NCI-H748 treated with DMSO at 0.1 percent for 48 hours (cell line): ENCODE results near the gene PTPN1.
"Not testable (repeated sequence)": the region's sequence is repeated elsewhere in the genome, so short reads cannot be mapped to it uniquely, and the experiment has no call there.

Source experiments
- DNase-seq: peaks from one replicate; lab custom pipeline; 2025; lab: John Stamatoyannopoulos, UW

PTPN1 gene

DNA sequence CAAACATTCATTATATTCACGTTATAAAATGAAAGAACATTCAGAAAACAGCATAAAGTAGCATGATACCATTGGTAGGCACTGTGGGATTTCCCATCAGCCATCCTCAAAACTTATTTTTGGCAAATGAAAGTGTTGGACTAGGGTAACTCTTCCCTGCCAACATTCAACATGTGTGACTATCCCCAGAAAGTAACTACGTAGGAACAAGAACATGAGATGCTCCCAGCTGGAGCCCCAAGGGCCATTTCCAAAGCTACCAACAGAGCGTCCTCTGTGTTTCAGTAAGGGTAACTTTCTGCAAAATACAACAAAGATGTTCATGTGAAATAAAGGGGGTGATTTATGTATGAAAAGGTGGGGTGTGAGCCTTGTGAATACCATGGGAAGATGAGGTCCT, 28.4 kb upstream of the PTPN1 start:
- no peak for DNase-seq

DNA sequence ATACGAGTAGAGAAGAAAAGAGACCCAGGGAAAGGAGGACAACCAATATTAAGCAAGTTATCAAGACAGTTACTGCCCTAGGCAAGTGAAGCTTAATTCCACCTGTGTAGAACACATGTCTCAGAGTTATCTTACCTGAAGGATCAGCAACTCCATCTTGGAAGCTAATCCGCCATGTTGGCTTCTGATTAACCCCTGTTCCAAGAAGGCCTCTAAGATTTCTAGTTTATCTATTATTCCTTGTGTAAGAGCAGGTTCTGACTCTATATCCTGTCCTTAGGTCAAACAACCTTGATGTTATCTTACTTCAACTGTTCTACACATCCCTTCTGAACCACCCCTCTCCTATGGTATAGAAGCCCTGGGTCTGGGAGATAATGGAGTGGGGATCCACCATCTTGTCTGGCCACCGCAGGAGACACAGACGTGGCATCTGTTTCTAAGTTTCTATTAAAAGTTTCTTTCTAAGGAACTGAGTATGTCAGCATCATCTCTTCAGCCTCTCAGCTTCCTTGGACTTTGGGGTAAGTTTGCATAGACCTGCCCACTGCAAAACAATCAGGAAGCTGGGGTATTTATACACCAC, 27.7 kb upstream of the PTPN1 start:
- DNase-seq, result no peak

DNA sequence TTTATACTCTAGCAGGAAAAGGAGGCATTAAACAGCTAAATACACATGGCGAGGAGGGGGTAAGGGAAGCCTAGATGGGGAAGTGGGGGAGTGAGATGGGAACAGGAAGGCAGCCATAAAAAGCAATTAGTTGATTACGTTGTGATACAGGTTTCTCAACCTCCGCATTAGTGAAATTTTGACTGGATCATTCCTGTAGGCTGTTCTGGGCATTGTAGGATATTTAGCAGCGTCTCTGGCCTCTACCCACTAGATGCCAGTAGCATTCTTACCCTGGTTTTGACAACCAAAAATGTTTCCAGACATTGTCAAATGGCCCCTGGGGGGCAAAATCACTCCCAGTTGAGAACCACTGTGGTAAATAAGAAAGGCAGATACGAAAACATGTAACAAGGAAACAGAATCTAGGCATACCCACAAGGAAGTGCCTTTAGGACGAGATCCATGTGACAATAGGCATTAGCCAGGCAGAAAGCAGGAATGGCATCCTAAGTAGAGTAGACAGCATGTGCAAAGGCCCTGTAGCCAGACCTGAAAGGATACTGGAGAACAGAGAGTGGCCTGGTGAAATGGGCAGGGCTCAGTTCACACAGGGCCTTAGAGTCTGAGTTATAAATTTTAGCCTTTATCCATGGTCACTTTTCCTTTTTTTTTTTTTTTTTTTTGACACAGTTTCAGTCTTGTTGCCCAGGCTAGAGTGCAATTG, 25.8 kb upstream of the PTPN1 start:
- DNase-seq, result no peak

DNA sequence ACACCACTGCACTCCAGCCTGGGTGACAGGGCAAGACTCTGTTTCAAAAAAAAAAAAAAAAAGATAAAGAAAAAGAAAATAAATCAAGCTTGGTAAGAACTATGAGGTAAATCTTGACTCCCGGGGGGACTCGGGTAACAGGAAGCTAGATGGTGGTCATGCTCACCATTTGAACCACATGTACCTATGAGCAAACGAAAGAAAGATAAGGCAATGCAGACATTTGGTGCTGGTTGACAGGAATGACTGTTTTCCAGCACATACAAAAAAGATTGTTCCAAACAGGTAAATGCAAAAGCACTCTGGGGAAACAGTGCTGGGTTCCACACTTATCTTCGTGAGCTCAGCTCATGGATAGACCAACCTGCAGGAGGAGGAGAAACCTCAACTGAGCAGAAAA, 22.8 kb upstream of the PTPN1 start:
- no peak for DNase-seq

DNA sequence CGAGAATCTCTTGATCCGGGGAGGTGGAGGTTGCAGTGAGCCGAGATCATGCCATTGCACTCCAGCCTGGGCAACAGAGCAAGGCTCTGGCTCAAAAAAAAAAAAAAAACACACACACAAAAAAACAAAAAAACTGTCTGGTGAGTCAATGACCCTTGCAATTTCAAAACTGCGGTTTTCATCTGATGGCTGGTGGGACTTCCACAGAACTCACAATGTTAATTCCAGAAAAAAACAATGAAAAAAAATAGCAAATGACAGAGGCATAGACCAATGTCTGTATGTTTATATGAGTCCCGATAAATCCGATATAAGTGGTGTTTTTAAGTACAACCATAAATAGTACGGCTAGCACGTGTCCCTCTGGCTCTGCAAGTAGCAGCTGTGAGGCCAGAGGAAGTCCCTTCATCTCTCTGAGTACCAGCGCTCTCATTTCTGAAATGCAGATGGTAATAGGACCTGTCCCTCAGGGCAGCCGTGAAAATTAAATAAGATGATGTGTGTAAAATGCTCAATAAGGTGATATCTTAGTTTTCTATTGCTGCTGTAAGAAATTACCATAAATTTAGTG, 21.9 kb upstream of the PTPN1 start:
- no peak for DNase-seq

DNA sequence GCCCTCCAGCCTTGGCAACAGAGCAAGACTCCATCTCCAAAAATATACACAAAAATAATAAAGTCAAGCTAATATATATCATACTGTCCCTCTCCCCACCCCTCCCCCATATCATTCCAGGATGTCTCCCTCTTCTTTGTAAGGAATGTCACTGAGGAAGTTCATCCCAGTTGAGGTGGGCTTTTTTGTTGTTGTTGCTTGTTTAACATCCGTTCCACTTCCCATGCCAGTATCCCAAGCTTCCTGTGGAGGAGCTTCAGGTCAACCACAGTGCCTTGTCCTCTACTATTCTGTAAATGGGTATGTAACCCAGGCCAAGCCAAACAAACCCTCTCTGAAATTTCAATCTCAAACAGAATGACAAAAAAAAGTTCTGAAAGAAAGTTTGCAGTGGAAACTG, 19.0 kb upstream of the PTPN1 start:
- no peak for DNase-seq

DNA sequence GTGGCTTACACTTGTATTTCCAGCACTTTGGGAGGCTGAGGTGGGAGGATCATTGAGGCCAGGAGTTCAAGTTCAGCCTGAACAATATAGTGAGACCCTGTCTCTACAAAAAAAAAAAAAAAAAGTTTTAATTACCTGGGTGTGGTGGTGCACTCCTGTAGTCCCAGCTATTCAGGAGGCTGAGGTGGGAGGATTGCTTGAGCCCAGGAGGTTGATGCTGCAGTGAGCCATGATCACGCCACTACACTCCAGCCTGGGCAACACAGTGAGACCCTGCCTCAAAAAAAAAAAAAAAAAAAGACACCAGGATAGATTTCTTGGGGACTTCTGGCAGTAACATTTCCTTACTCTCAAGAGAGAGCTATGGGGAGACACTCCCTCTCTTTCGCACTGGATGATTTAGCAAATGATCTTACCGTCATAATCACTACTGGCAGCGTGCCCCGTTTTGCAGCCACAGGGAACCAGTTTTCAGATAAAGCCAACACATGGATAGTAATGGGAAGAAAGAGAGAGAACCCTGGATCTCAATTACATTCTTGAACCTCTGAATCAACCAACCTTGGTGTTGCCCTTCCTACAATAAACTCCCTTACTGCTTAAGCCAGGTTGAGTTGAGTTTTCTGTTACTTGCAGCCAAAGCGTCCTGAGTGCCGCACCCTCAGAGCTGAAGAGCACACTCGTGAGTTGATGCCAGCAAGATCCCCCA, 18.1 kb upstream of the PTPN1 start:
- no peak for DNase-seq

DNA sequence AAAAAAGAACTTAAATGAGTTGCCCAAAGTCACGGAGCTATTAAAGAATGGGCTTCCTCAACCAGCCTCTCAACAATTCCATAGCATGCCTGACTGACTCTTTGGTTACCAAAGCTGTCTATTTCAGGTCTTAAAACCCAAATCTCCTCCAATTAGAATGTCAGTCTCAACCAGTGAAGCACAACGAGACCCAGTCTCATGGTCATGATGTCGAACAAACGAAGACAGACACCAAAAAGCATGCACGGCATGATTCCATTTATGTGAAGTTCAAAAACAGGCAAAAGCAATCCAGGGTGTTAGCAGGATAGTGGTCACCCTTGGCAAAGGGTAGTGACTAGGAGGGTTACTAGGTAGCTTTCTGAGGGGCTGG, 16.3 kb upstream of the PTPN1 start:
- DNase-seq, result no peak

DNA sequence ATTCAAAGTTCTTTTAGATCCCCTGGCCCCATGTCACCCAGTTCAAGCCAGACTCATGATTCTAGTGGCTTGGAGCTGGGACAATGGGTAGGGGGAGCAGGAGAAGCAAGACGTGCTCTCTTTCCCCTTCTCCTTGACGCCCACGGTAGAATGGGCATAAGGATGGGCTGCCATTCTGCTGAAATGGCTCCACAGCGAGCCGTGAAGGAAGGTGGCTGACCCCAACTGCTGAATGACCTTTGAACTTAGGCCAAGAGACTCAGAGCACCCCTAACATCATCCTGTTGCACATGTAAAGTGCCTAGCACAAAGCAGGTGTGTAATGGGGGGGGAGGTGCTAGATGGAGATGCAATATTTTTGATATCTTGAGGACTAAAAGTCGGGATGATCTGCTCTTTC, 15.8 kb upstream of the PTPN1 start:
- no peak for DNase-seq

DNA sequence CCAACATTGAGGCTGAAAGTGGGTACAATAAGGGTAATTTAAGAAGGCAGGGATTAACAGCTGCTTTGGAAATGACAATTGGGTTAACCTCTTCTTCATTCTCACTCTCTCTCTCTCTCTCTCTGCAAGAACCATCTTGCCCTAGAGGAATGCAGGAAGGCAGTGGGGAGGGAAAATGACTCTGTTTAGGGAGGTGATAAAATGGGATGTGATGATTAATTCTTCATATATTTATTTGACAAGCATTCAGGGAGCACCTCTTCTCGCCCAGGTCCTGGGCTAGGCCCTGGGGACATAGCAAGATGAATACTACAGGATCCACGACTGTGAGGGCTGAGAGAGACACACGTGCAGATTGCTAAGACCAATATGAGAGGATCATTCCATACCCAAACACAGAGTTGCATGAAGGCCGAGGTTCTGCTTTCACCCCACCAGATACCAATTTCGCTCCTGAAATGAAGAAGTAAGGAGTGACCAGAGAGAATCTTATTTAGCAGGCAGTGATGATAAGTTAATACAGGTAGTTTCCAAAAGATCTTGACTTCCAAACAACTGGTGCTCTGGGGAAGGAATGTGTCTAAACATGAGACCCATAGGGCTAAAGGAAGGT, 13.3 kb upstream of the PTPN1 start:
- no peak for DNase-seq

DNA sequence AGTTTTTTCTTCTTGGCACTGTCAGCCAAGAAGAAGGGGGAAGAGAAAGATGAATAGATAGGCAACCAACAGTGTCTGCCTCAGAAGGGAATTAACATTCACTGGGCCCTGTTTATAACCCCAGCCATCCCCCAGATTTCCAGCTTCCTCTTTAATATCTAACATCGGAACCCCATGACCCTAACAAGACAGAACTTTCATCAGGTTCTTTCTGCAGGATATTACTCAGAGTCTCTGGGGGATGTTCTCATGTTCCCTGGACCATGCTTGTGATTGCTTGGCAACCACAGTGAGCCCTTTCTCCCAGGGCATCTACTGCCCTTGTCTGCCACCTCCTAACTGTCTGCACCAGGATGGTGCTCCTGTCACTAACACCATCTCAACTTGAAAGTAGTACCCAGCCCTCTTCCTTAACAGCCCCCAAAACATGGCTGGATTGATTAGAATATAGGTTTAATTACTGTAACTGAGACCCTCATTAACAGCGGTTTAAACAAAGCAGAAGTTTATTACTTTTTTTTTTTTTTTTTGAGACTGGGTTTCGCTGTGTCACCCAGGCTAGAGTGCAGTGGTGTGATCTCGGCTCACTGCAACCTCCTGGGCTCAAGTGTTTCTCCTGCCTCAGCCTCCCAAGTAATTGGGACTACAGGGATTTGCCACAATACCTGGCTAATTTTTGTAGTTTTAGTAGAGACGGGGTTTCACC, 12.0 kb upstream of the PTPN1 start:
- no peak for DNase-seq

DNA sequence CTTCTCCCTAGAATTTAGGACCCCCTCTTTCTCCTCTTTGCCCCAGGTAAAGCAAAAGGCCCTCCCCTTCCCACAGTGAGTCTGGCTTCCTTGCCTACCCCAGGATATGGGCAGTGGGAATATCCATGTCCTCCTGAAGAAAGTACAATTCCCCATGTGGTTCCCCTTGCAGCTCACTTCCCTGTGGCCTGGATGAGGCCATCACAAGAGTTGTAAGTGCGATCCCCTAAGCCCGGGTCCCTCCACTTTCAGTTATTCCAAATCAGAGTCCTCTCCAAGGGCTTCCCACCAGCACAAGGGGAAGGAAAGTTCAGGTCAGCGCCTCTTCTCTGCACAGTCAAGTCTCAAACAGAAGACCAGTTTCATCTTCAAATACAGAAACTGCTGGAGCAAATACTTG, 10.2 kb upstream of the PTPN1 start:
- no peak for DNase-seq

DNA sequence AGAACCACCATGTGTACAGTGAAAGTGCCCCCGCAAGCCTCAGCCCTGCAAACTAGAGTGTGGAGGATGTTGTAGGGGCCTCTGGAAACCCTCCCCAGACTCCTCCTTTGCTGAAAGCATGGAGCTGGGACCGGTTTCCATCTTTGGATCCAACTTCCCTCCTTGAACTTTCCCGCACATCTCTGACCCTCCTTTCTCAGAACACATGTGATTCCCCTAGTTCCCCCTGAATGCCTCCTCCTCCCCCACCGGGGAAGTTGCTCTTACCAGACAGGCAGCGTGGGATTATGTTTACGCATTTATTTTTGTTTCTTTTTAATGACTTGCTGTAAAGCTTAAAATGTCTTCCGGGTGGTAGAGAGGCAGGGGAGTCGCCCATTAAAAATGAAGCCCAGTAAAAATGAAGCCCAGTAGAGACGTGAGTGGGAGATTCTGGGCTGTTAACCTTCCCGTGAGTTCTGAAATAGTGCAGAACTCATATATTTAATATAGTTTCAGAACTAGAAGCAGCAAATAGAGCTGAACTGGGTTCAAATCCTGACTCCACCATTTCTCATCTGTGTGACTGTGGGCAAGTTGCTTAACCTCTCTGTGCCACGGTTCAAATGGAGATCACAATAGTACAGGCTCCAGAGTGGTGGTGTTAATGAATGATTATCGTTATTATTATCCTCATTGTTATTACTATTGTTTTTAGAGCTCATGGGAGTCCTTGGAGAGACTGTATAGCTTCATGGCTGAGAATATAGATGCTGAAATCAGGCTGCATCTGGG, 8.0 kb upstream of the PTPN1 start:
- no peak for DNase-seq

DNA sequence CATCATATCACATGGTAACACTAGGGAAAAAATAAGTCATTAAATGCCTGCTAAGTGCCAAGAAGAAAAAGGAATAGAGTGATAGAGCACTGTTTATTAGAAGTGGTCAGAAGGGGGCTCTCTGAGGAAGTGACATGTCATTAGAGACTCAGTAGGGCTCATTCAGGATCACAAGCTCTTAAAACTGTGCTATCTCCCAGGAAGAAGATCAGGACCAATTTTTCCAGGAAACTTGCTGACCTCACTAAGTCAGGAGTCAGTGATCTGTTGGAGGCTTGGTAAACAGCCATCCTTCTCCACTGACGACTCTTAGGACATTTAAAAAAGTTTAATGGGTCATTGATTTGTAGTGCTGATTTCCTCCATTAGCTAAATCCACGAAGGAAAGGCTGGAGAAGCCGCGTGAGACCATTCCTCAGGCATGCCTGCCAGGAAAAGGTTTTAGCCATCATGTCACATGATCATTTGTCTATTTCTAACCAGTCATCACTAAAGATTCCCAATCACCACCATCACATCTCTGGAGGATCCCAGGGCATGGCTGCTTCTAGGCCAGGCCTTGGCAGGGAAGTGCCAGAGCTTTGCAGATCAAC, 5.9 kb upstream of the PTPN1 start:
- DNase-seq, result no peak

DNA sequence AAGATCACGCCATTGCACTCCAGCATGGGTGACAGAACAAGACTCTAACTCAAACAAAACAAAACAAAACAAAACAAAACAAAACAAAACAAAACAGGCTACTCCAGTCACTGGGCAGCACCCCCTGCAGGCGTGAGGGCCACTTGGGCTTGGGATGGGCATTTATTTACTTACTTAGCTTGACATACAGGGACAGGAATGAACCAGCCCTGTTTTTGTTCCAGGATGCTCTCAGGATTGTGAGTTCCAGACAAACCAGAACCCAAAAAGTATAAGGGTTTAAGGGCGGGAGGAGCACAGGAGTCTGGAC, 4.0 kb upstream of the PTPN1 start:
- no peak for DNase-seq

DNA sequence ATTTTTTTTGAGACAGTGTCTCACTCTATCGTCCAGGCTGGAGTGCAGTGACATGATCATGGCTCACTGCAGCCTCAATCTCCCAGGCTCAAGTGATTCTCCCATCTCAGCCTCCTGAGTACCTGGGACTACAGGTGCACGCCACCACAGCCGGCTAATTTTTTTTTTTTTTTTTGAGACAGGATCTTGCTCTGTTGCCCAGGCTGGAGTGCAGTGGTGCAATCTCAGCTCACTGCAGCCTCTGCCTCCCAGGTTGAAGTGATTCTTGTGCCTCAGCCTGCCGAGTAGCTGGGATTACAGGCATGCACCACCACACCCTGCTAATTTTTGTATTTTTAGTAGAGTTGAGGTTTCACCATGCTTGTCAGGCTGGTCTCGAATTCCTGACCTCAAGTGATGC, 2.4 kb upstream of the PTPN1 start:
- DNase-seq, result not testable (repeated sequence)

DNA sequence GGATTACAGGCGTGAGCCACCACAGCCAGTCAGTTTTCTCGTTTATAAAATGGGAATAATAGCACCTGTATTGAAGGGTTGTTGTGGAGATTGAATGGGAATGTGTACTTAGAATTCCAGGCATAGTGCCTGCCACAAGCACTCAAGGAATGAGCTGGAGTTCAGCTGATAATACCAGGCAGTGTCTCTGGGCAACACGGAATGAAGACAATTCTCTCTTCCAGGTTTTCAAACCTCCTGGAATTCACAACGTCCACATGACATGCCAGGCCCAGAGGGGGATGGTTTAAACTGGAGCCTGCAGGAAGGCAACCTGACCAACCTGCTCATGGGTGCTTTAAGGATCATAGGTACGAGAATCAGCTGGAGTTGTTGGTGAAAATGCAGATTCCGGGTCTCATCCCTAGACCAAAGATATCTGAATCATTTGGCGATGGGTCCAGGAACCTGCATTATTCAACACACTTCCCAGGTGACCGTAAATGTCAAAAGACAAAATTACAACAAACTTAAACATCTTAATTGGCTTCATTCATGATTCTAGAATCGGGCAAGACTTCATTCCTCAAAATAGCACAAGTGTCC, 1.9 kb upstream of the PTPN1 start:
- no peak for DNase-seq

DNA sequence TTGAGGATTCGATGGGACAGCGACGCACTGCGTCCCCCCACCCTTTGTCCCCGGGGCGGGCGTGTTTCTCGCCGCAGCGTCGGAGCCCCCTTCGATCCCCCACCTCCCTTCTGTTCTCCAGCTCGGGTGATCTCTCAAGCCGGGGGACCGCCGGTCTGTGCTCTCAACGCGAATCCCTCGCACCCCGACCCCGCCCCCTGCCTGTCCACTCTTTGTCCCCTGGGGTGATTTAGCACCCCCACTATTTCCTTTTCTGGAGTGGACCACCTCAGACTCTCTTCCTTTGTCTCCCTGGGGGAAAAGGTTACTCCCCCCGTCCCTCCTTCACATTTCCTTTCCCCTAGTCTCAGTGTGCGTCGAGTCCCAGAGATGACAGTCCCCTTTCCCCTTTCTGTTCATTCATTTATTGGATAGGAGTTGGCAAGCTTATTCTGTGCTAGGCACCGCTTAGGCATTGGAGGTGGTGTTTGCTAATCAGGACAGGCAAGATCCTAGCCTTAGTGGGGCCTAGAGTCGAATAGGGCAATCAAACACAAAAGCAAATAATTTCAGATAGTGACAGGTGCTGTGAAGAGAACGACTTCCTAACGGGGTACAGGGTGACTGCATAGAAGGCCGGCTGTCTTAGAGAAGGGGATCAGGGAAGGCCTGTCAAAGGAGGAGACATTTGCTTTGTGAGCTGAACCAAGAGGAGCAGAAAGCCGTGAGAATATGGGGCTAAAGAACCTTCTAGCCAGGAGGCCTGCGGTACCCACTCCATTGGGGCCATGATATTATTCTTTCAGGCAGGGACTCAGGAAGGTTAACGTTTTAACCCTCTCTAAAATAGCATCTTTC, 741 bp downstream of the PTPN1 start:
- no peak for DNase-seq

DNA sequence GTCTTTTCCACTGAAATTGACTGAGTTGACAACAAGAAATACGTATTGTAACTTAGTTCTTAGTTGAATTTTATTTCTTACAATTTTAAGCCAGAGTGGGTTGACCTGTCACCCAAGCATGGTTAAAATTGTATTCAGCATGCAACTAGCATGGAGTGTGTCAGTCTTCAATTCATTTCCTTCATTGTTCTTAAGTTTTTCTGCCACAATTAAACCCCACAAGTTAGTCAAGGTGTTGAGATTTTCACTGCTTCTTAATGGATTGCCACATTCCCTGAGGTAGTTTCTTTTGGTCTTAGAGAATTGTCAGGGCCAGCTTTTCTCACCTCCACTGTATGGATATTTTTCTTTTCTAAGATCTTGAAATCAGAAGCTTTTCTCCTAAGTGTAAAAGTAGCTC, 2.1 kb downstream of the PTPN1 start:
- DNase-seq, result no peak
